Panc1 (cell line): Measurements from ENCODE around the gene RGS17. TPM values are rescaled to one million over a fixed set of nuclear protein-coding genes. Genes with fewer than 3 reads are reported as not detected.

Experiments used
- ATAC-seq: fragments of 200-7000 bp; cut with Tn5 transposase; 2 replicates; pipeline ENCODE4 v1.9.1; 2020; ENCODE audit warnings: mild to moderate bottlenecking, moderate library complexity
- BruUV-seq: library from RNA; stranded (reverse); fragments of 400-500 nt; replicated peaks from 2 replicates; lab custom pipeline; 2021; lab: Mats Ljungman, UMichigan
- CTCF ChIA-PET: fragments of 300-600 bp; sonication (Branson Sonifier 250); formaldehyde crosslinking; loops from one replicate; lab custom pipeline; 2022; ENCODE audit warnings: antibody characterized with exemption; lab: Charles Lee
- POLR2A ChIA-PET: fragments of 300-600 bp; sonication (Branson Sonifier 250); formaldehyde crosslinking; loops from one replicate; lab custom pipeline; 2022; ENCODE audit warnings: antibody characterized with exemption; lab: Charles Lee
- DNase-seq: peaks from one replicate; pipeline ENCODE4 v3.0.0-alpha.2; 2010; ENCODE audit warnings: low read depth, low spot score
- H3K27ac ChIP-seq: 2 replicates; pipeline ENCODE4 v1.5.1; 2011; ENCODE audit warnings: mild to moderate bottlenecking, low read length, inconsistent platforms
- H3K27me3 ChIP-seq: fragments of 200-500 bp; sonication (Bioruptor generic); 2 replicates; pipeline ENCODE4 v1.6.0; 2014; ENCODE audit warnings: low read length, inconsistent platforms; ENCODE audit not compliant: control insufficient read depth, insufficient read depth
- H3K36me3 ChIP-seq: fragments of 200-500 bp; sonication (Bioruptor generic); 2 replicates; pipeline ENCODE4 v1.5.1; 2014; ENCODE audit warnings: inconsistent platforms, mild to moderate bottlenecking, low read length, moderate library complexity; ENCODE audit not compliant: control insufficient read depth, insufficient read depth
- H3K4me1 ChIP-seq: 2 replicates; pipeline ENCODE4 v1.5.1; 2011; ENCODE audit warnings: inconsistent platforms, mild to moderate bottlenecking, low read length, moderate library complexity; ENCODE audit not compliant: control insufficient read depth, insufficient read depth
- H3K4me3 ChIP-seq, 2 experiments: 2 replicates each; pipeline ENCODE4 v1.5.1; 2011 to 2012; ENCODE audit warnings: low read depth in 2 of 2, low read length in 2 of 2, mild to moderate bottlenecking in 2 of 2, inconsistent platforms in 1 of 2, moderate library complexity in 1 of 2
- H3K9me3 ChIP-seq: fragments of 200-500 bp; sonication (Bioruptor generic); 2 replicates; pipeline ENCODE4 v1.5.1; 2014; ENCODE audit warnings: low read depth, mild to moderate bottlenecking, inconsistent platforms, low read length, moderate library complexity; ENCODE audit not compliant: control insufficient read depth, insufficient read depth
- CTCF ChIP-seq: fragments of 450-650 bp; IDR thresholded peaks from 2 replicates; pipeline ENCODE4 v1.5.1; 2017; ENCODE audit warnings: mild to moderate bottlenecking
- POLR2AphosphoS5 ChIP-seq: IDR thresholded peaks from 2 replicates; pipeline ENCODE4 v1.6.1; 2012; ENCODE audit warnings: mild to moderate bottlenecking, low read depth, low read length, moderate library complexity
- REST ChIP-seq, 2 experiments: IDR thresholded peaks; 2 replicates each; pipeline ENCODE4 v1.6.1; 2011 to 2012; ENCODE audit warnings: low read depth in 2 of 2, control low read depth in 1 of 2, low read length in 1 of 2, mild to moderate bottlenecking in 1 of 2, moderate library complexity in 1 of 2; ENCODE audit not compliant: insufficient read depth in 1 of 2
- SIN3A ChIP-seq: IDR thresholded peaks from 2 replicates; pipeline ENCODE4 v1.6.1; 2012; ENCODE audit warnings: low read depth, mild to moderate bottlenecking, low read length, moderate library complexity, borderline replicate concordance; ENCODE audit not compliant: insufficient read depth
- TCF7L2 ChIP-seq: IDR thresholded peaks from 2 replicates; pipeline ENCODE4 v1.6.1; 2011; ENCODE audit warnings: mild to moderate bottlenecking, low read depth, low read length, inconsistent platforms
- in situ Hi-C: cut with HindIII; loops from 2 replicates; pipeline ENCODE4 v1.10.0; 2016; ENCODE audit warnings: low sequenced_read_pairs, low pct_unique_long_range_greater_than_20kb
- intact Hi-C: fragments of 100-400 bp; cut with micrococcal nuclease; formaldehyde crosslinking; loops from one replicate; pipeline ENCODE4 v1.10.0; 2022; ENCODE audit not compliant: unreplicated experiment
- total RNA-seq: library from RNA; stranded (reverse); gene quantifications from one replicate; pipeline ENCODE4 v1.2.1, GENCODE V29; 2021; ENCODE audit not compliant: unreplicated experiment

The RGS17 gene
- total RNA-seq, 1 experiment from 2014 or later: 8.7 TPM

- CTCF ChIA-PET: no interaction called here
- BruUV-seq: no TSS peak
- DNase-seq (no peak), ATAC-seq (no peak)
- no peak for TF ChIP-seq POLR2AphosphoS5
- TF ChIP-seq TCF7L2: no peak
- no peak for TF ChIP-seq CTCF
- TF ChIP-seq SIN3A: no peak
- no peak for TF ChIP-seq REST (IDR thresholded peaks at IDR 0.05; ENCODE audit: insufficient read depth in 1 of 2, low read depth in 2 of 2, low read length in 1 of 2)
- no peaks in the 10 kb centered on the region for H3K27me3 ChIP-seq
- peaks cover 43% of the 10 kb centered on the region for H3K4me1 ChIP-seq
- peaks cover 60% of the 10 kb centered on the region for H3K36me3 ChIP-seq
- intact Hi-C loops: no loop called here
- H3K9me3 ChIP-seq: no peaks in the 10 kb centered on the region
- POLR2A ChIA-PET: interaction anchor here (0.6 kb wide), 1 partner anchor 290 kb away, joined by 3 read pairs; no protein-coding TSS in a partner anchor
- in situ Hi-C loops: no loop called here
- H3K4me3 ChIP-seq: no peak overlapping the region
- H3K27ac ChIP-seq: peak overlapping the region; percentile 17; the same call in 1 of the 2 replicates
These were observed 153.5 kb downstream of the RGS17 start for GRCh38 chr6:152977556-152977955.

- no peaks in the 10 kb centered on the region for H3K9me3 ChIP-seq
- no peaks in the 10 kb centered on the region for H3K27me3 ChIP-seq
- in situ Hi-C loops (no loop called here), intact Hi-C loops (no loop called here)
- DNase-seq: no peak
- no peak overlapping the region for H3K4me3 ChIP-seq
- BruUV-seq: no TSS peak
- peaks cover 43% of the 10 kb centered on the region for H3K4me1 ChIP-seq
- H3K27ac ChIP-seq: no peak overlapping the region
- CTCF ChIA-PET: no interaction called here
- POLR2A ChIA-PET: no interaction called here
- ATAC-seq: no peak
- H3K36me3 ChIP-seq: peaks cover 66% of the 10 kb centered on the region
- TF ChIP-seq POLR2AphosphoS5 (no peak), TCF7L2 (no peak), CTCF (no peak), SIN3A (no peak), REST (IDR thresholded peaks at IDR 0.05; ENCODE audit: insufficient read depth in 1 of 2, low read depth in 2 of 2, low read length in 1 of 2) (no peak)
These were observed 154.3 kb downstream of the RGS17 start for GRCh38 chr6:152976749-152977148.
